Measurements from ENCODE around the gene MLIP. TPM values are rescaled to one million over a fixed set of nuclear protein-coding genes. Genes with fewer than 3 reads are reported as not detected.

Gene MLIP
- total and polyA plus RNA-seq, 2 of the 13 experiments (the other 11 are each of a cell fraction or from before 2014, with no cell fraction given), result 0.08 to 0.33 TPM

GRCh38 chr6:54204921-54205591 is 93.8 kb downstream of the MLIP start:
- intact Hi-C loops (cut with micrococcal nuclease; ENCODE audit: unreplicated experiment), result loop anchor here (1.0 to 5.0 kb wide), 3 partner anchors 8 to 68 kb away; no protein-coding TSS in a partner anchor
- H3K27me3 ChIP-seq (ENCODE audit: control insufficient read depth in 1 of 2, insufficient read depth in 2 of 2, low read length in 2 of 2), result no peaks in the 10 kb centered on the region
- ChIA-PET CTCF (ENCODE audit: low intra/inter-chr PET ratio, low total read pairs) (no interaction called here), POLR2A (no interaction called here)
- peaks cover 36% of the 10 kb centered on the region for H3K4me1 ChIP-seq (ENCODE audit: insufficient read depth, low read length)
- BruUV-seq (replicated peaks), result no TSS peak
- peak; percentile 79 for DNase-seq (ENCODE audit: low spot score)
- H3K79me2 ChIP-seq (ENCODE audit: insufficient read depth, low read length), result no peaks in the 10 kb centered on the region
- H3K9me3 ChIP-seq (ENCODE audit: low read length), result no peaks in the 10 kb centered on the region
- in situ Hi-C loops (cut with HindIII; ENCODE audit: extremely low pct_ligation_motif_present, low pct_unique_long_range_greater_than_20kb), result no loop called here
- peak; percentile 21 for FAIRE-seq
- ATAC-seq, result peak; percentile 86
- H3K4me2 ChIP-seq (ENCODE audit: low read depth, low read length), result peak overlapping the region; percentile 35
- H3K36me3 ChIP-seq (replicated peaks in 1 of 2; ENCODE audit: control insufficient read depth in 1 of 2, insufficient read depth in 2 of 2, low read length in 2 of 2), result no peaks in the 10 kb centered on the region
- 0% methylated on average over 2 of the region's 2 CpGs for WGBS (ENCODE audit: low lambda C conversion rate)
- H3K4me3 ChIP-seq (replicated peaks in 1 of 3; ENCODE audit: insufficient read depth in 1 of 3, low read depth in 2 of 3, low read length in 3 of 3), result no peak overlapping the region
- H4K20me1 ChIP-seq (ENCODE audit: insufficient read depth, low read length), result no peaks in the 10 kb centered on the region
- H2AFZ ChIP-seq (ENCODE audit: low read length), result no peak overlapping the region
- H3K9ac ChIP-seq (ENCODE audit: insufficient read depth, low read depth, low read length), result no peak overlapping the region
- peak overlapping the region; percentile 25 for H3K27ac ChIP-seq (ENCODE audit: extremely low read length, insufficient read depth, low read length)
- TF ChIP-seq HNF1A (IDR thresholded peaks at IDR 0.05; ENCODE audit: low read depth) (0 out of 2 replicates have a peak, but pooled peaks have one; percentile 42), HNF1A (CRISPR knock-in tag; IDR thresholded peaks at IDR 0.05; ENCODE audit: borderline replicate concordance) (peak; percentile 63), TCF7 (IDR thresholded peaks at IDR 0.05; ENCODE audit: low read depth) (peak; percentile 90), TFAP4 (IDR thresholded peaks at IDR 0.05; ENCODE audit: borderline replicate concordance, low read depth) (peak; percentile 15; the same call in 1 of the 2 replicates), NFIC (IDR thresholded peaks at IDR 0.05; ENCODE audit: low read length) (peak; percentile 41), POGZ (CRISPR knock-in tag; IDR thresholded peaks at IDR 0.05) (peak; percentile 36; the same call in 1 of the 2 replicates), NR2F2 (IDR thresholded peaks at IDR 0.05; ENCODE audit: borderline replicate concordance, low read depth) (peak; percentile 88; the same call in 1 of the 2 replicates), ASH2L (IDR thresholded peaks at IDR 0.05; ENCODE audit: insufficient read length, low read depth, low read length) (peak; percentile 52), ZBTB49 (CRISPR knock-in tag; IDR thresholded peaks at IDR 0.05; ENCODE audit: borderline replicate concordance) (no peak), ZMAT3 (CRISPR knock-in tag; conservative IDR thresholded peaks at IDR 0.05) (no peak), GATA4 (IDR thresholded peaks at IDR 0.05; ENCODE audit: borderline replicate concordance, low read depth) (peak; percentile 90; the same call in 1 of the 2 replicates), IRF2 (CRISPR knock-in tag; IDR thresholded peaks at IDR 0.05) (no peak), KDM6A (CRISPR knock-in tag; IDR thresholded peaks at IDR 0.05; ENCODE audit: low read depth) (0 out of 2 replicates have a peak, but pooled peaks have one; percentile 23)
